Activated CD4-positive, alpha-beta T cell treated with anti-CD3 and anti-CD28 coated beads, Interleukin-2, Interleukin-4, amounts not matched to agents 100 ng/mL and 50 ng/mL, durations not matched to agents 16 hours and 8 hours (primary cell): Measurements from ENCODE around the gene CCDC92B.

Experiments used
- DNase-seq: peaks from one replicate; pipeline ENCODE4 v3.0.0-alpha.2; 2020; ENCODE audit warnings: low spot score

CCDC92B gene

GRCh38 chr17:2721603-2722002 lies 27.8 kb downstream of the CCDC92B start:
- DNase-seq, result no peak

DNA sequence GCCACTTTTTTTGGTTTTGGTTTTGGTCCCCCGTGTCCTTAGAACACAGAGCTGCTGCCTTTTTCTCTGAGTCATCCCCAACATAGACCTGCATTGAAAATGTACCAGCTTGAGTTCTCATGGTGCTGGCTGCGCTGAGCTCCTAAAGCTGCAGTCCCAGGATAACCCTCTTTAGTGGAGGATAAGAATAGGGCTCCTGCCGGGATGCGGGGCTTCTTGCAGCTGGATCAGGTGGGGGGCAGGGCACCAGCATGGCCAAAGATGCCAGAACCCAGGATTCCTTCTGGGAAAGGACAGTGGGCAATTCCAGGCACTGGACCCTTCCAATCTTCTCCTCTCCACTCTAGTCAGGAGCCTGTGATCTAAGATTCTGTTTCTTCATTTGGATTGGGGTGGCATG lies 29.6 kb downstream of the CCDC92B start:
- no peak for DNase-seq

- DNase-seq, result no peak
These were observed 31.1 kb downstream of the CCDC92B start for GRCh38 chr17:2718150-2718938.

- no peak for DNase-seq
These were observed 32.8 kb downstream of the CCDC92B start for GRCh38 chr17:2716649-2717048.

DNA sequence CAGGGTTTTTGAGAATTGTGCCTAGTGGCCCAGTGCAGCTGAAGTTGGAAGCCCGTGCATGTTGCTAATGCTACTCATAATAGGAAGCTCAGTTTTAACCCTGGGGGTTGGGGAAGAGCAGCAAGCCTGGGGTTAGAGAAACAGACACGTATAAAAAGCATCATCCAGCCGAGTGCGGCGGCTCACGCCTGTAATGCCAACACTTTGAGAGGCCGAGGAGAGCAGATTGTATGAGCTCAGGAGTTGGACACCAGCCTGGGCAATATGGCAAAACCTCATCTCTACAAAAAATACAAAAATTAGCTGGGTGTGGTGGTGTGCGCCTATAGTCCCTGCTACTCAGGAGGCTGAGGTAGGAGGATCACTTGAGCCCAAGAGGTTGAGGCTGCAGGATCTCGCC lies 35.6 kb downstream of the CCDC92B start:
- DNase-seq, result no peak

DNA sequence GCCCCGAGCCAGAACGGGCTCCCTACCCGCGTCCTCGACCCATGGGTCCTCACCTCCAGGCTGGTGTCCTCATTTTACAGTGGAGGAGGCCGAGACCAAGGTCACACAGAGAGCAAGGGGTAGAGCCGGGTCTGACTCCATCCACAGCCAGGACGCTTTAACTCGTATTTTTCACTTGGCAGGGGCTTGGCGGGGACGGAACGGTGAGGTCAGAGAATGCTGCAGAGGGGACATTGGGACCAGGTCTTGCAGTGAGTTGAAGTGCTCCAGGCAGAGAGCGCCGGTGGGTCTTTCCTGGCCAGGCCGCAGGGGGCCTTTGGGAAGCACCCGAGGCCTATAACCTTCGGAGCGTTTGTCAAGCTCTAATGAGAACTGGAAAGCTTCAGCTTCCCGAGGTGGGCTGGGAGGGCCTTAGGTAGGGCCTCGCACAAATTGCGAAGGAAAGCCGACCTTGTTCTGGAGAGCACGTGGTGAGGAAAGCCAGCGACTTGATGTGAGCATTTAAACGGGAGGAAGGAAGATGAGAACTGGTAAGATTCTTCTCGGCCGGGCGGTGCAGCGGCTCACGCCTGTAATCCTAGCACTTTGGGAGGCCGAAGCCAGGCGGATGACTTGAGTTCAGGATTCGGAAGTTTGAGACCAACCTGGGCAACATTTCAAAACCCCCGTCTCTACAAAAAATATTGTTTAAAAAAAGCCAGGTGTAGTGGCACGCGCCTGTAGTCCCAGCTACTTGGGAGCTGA lies 37.0 kb downstream of the CCDC92B start:
- no peak for DNase-seq

GRCh38 chr17:2711608-2712299 lies 37.7 kb downstream of the CCDC92B start, which contains the start of gene CLUH:
Gene CLUH, minus strand, starts transcription at chr17:2711764. Its CDS starts 103 bp downstream, at chr17:2711661.
- DNase-seq, result peak; percentile 97

- no peak for DNase-seq
These were observed 38.4 kb downstream of the CCDC92B start for GRCh38 chr17:2710803-2711607.

GRCh38 chr17:2710071-2710802 lies 39.2 kb downstream of the CCDC92B start:
- DNase-seq, result no peak

GRCh38 chr17:2709183-2709661 lies 40.2 kb downstream of the CCDC92B start:
- no peak for DNase-seq

DNA sequence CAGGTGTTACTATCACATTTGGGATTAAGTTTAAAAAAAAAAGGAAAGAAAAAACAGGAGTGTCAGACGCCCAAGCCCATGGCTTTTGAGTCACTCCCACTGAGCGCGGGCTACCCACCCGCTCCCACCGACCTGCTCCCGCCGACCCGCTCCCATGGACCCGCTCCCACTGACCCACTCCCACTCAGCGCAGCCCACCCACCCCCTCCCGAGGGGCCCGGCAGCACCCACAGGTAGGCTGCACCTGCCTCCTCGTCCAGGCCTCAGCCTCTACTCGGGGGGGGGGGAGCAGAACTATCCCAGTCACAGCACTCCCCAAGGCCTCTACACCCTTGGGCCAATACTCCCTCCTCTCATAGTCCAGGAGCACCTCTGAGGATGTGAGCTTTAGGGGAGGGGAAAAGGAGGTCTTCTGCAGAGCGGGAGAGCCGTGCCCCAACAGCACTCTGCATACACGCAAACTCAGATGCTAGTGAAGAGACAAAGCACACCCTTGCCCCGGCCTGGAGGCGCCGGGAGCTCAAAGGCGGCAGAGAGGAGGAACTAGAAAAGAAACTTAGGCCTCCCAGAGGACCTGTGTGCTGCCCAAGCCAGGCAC lies 40.8 kb downstream of the CCDC92B start:
- no peak for DNase-seq

DNA sequence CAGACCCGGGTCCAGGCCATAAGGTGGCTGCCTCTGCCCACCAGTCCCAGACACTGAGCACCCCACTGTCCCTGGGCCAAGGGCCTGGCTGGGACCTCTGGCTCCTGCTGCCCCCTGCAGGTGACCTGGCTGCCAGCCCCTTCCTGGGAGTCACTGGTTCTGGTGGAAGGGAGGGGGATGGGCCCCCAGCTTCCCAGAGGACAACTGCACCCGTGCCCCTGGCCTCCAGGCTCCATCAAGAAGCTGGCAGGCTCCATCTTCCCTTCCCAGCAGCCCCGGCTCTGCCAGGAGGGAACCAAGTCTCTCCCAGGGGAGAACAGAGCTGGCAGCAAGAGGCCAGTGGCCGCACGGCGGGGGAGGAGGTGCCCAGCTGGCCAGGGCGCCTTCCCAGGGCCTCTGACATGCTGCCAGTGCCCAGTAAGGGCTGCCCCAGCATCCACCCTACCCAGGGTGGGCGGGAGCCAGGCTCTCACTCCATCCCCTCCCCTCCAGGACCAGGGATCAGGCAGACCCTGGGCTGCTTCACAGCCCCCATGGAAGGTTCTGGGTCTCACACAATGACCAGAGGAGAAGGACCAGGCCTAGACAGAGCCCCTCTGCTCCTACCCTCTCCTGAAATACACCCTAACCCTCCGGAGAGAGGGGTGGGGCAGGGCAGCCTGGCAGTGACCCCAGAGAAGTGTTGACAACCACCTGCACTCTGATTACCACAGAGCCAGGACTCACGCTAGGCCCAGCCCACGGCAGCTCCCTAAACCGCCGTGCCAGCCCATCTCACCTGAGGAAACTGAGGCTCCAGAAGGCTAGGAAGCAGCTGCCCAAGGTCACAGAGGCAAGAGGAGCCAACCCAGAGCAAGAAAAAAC lies 41.5 kb downstream of the CCDC92B start:
- no peak for DNase-seq

- no peak for DNase-seq
These were observed 42.4 kb downstream of the CCDC92B start for GRCh38 chr17:2706911-2707510.

GRCh38 chr17:2705888-2706795 lies 43.3 kb downstream of the CCDC92B start:
- DNase-seq, result no peak

GRCh38 chr17:2705263-2705662 lies 44.2 kb downstream of the CCDC92B start:
- DNase-seq, result no peak

DNA sequence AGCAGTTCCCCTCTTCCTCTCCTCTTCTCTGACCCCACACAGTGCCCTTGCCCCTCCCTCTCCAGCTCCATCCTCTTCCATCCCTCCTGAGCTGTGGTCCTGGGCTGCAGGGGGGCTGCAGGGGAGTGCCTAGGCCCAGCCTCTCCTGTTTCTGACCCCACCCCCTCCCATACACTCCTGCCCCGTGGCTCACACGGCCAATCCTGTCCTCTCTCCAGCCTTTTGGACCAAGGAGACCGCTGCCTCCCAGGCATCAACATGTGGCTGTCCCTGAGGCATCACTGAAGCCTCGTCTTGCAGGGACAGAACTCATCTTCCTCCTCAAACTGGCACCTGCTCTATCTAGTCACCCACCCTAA lies 44.6 kb downstream of the CCDC92B start:
- DNase-seq, result no peak

GRCh38 chr17:2704031-2704889 lies 45.2 kb downstream of the CCDC92B start:
- no peak for DNase-seq
